ENCODE measurements around the gene ZBTB48.

Gene ZBTB48

GRCh38 chr1:6614019-6614928 is 34.5 kb downstream of the ZBTB48 start:
- peak; percentile 72 for DNase-seq (ENCODE audit: low spot score)

- DNase-seq (ENCODE audit: low spot score), result peak; percentile 27
These were observed 35.4 kb downstream of the ZBTB48 start for GRCh38 chr1:6614929-6615785.

- DNase-seq (ENCODE audit: low spot score), result no peak
These were observed 39.3 kb downstream of the ZBTB48 start for GRCh38 chr1:6619045-6619444.

GRCh38 chr1:6621429-6622391 is 41.9 kb downstream of the ZBTB48 start:
- DNase-seq (ENCODE audit: low spot score), result no peak

- no peak for DNase-seq (ENCODE audit: low spot score)
These were observed 42.8 kb downstream of the ZBTB48 start for GRCh38 chr1:6622396-6623152.

DNA sequence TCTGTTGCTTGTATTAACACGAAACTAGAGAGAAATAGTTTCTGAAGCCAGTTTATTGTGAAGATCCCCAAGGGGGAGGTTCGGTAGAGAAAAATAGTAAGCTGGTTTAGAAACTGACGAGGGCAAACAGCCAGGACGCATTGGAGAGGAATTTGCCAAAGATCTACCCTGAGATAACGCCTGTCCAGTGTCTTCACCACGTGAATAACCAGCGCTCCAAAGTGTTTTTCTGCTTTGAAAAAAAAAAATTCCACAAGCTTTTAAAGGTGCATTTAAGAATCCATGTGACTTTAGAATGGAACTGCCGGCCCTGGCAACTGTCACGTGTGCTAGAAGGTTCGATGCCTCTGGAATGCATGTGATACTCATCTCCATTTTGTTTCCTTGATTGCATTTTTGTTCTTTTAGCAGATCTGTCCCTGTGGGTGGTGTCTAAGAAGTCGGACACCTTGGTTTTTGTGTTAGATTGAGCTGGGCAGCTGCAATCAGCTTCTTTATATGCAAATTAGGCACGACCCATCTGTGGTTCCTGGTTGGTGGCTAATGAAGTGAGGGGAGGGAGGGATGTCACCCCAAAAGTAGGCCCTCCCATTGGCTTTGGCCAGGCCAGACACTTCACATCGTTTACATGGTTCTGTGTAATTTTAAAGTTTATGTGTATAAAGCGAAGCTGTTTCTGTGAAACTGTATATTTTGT is 43.6 kb downstream of the ZBTB48 start:
- DNase-seq (ENCODE audit: low spot score), result peak; percentile 33

DNA sequence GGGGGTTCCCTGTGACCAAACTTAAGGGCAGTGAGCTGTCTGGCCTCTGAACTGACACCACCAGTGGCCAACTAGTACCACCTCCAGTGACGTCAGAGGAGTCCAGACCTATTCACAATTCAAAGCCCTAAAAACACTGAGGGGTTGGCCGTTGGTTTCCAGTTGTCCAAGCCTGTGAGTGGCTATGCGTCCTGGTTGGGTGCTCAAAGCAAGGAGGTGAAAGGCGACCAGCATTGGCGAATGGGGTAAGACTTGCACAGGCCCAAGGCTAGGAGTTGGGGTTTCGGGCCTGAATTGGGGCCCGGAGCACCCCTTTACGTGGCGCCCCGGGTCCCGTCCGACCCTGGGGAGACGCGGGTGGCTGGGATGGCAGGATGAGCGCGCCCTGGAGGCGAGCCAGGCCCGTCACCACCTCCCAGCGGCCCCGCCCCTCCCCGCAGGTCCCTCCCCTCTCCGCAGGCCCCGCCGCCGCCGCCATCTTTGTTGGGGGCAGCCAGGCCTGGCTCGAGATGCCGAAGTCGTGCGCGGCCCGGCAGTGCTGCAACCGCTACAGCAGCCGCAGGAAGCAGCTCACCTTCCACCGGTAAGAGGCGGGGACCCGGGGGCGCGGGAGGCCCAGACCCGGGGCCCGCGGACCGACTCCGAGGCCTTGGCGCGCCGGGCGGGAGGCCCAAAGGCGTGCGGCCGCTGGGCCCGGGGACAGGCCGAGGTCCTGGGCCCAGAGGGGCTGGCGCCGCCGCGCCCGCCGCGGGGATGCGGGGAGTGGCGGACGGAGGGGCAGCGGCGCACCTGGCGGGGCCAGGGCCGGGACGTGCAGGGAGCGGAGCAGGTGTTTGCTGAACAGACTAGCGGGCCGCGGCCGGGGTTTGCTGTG is 45.2 kb downstream of the ZBTB48 start, which contains the start of gene THAP3:
THAP3 (plus strand) TSS at position 159 of the 874 bp plus-strand sequence; CDS start at position 510, 351 bp downstream.
- DNase-seq (ENCODE audit: low spot score), result peak; percentile 92

- no peak for DNase-seq (ENCODE audit: low spot score)
These were observed 45.9 kb downstream of the ZBTB48 start for GRCh38 chr1:6625584-6626149.

DNA sequence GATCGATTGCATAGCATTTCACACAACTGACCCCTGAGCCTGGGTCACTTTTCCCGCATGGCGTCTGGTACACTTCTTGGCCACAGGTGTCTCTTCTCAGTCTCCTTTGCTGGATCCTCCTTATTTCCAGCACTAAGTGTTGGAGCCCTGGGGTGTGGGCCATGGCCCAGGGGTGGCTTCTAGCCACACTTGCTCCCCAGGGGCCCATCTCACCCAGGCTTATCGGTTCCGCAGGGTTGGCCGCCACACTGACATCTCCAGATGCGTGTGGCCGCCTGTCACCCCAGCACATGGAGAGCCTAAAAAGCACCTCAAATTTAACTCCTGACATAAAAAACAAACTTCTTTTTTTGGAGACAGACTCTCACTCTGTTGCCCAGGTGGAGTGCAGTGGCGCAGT is 47.2 kb downstream of the ZBTB48 start:
- peak; percentile 79 for DNase-seq (ENCODE audit: low spot score)

- DNase-seq (ENCODE audit: low spot score), result no peak
These were observed 48.2 kb downstream of the ZBTB48 start for GRCh38 chr1:6627841-6628545.

DNA sequence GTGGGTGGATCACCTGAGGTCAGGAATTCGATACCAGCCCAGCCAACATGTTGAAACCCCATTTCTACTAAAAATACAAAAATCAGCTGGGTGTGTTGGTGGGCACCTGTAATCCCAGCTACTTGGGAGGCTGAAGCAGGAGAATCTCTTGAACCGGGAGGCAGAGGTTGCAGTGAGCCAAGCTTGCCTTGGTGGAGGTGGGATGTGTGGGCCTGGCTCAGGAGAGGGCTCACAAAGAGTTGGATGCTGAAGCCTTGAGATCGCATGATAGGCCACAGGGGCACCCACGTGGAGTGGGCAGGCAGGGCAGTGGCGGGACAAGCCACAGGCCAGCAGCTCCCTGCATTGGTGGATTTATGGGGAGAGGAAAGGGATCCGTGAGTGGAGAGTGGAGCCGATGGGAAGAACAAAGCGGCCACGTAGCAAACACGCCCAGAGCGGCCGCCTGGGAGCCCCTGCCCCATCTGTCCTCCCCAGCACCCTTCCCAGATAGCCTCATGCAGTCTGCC is 49.2 kb downstream of the ZBTB48 start:
- DNase-seq (ENCODE audit: low spot score), result no peak

GRCh38 chr1:6630027-6630426 is 50.2 kb downstream of the ZBTB48 start:
- no peak for DNase-seq (ENCODE audit: low spot score)

DNA sequence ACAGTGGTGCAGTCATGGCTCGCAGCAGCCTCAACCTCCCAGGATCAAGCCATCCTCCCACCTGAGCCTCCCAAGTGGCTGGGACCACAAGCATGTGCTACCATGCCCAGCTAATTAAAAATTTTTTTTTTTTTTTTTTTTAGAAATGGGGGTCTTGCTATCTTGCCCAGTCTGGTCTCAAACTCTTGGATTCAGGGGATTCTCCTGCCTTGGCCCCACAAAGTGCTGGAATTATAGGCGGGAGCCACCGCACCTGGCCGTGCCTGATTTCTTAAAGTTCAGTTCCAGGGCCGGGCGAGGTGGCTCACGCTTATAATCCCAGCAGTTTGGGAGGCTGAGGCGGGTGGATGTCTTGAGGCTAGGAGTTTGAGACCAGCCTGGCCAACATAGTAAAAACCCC is 51.3 kb downstream of the ZBTB48 start:
- no peak for DNase-seq (ENCODE audit: low spot score)

DNA sequence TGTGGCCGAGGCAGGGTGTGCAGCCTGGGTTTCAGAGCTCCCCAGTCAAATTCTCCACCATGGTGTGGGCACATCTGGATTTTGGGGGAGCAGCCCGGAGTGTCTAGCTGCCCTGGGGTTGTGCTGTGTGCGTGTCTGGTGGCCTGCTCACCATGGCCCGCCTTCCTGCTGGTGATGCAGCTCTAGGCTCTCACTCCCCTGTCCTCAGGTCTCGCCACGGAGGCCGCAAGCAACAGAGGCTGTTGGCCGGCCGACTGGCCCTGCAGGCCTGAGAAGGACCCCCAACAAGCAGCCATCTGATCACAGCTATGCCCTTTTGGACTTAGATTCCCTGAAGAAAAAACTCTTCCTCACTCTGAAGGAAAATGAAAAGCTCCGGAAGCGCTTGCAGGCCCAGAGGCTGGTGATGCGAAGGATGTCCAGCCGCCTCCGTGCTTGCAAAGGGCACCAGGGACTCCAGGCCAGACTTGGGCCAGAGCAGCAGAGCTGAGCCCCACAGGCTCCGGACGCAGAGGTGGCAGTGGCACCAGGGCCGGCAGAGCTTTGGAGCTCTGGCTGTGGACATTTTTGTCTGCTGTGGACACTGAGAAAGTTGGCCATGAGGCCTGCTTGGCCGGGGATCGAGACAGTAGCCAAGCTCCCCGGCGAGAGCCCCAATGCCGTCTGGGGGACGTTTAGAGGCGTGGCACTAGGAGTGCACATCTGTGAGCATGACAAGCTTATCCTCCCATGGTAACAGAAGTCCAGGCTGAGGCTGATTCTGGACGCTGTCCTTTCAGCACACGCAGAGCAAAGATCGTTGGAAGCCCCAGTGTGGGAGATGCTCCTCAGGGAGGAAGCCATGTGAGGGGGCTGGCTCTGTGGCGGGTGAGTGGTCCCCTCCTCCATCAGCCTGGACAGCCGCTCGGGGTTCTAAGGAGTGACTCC is 53.1 kb downstream of the ZBTB48 start:
- DNase-seq (ENCODE audit: low spot score), result no peak

- DNase-seq (ENCODE audit: low spot score), result peak; percentile 38
These were observed 54.7 kb downstream of the ZBTB48 start for GRCh38 chr1:6634371-6635052.
